GM12873 (cell line): ENCODE data around the gene VOPP1.

Source experiments
- CTCF ChIP-seq: IDR thresholded peaks from 2 replicates; pipeline ENCODE4 v1.5.1; 2012; ENCODE audit warnings: low read depth, mild to moderate bottlenecking, moderate library complexity, low read length, control low read depth; ENCODE audit not compliant: insufficient read depth; ENCODE audit errors: missing control alignments

The VOPP1 gene

GRCh38 chr7:55444786-55445185 lies 127.5 kb downstream of the VOPP1 start:
- no peak for TF ChIP-seq CTCF

GRCh38 chr7:55441774-55442522 lies 130.4 kb downstream of the VOPP1 start:
- no peak for TF ChIP-seq CTCF

DNA sequence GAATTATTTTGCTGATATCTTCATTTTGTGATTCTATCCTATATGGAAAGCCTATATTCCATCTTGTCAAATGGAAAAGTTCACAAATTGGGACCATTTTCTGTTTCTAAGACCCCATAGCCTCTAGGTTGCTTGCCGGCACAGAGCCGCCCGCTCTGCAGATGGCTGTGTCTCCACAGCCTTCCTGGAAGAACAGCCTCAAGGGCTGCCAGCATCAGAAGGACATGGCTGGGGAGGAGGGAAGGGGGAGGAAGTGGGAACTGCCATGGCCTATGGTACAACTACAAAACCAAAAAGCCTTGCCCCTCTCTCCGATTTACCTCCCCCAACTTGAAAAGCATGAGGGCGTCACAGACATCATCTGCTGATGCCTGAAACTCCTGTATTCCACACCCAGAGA lies 131.3 kb downstream of the VOPP1 start:
- TF ChIP-seq CTCF = no peak

- TF ChIP-seq CTCF = no peak
Measured at GRCh38 chr7:55440040-55440690, 132.1 kb downstream of the VOPP1 start.

DNA sequence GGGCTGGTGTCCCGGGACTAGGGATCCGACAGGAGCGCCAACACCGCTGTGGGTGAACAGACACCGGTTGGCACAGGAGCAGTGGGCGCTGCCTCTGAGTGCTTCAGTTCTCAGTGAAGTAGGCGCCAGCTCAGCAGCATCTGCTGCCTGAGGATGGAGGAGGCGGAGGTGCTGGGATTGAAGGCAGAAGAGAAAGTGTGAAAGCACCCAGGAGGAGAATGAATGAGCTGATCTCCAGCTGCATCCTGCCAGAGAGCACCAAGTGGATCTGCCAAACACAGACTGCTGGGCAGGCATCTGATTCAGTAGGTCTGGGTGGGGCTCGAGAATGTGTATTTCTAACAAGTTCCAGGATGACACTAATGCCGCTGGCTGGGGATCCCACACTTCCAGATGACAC lies 132.7 kb downstream of the VOPP1 start:
- TF ChIP-seq CTCF = no peak

GRCh38 chr7:55438757-55439525 lies 133.4 kb downstream of the VOPP1 start:
- TF ChIP-seq CTCF = no peak

- TF ChIP-seq CTCF = no peak
Measured at GRCh38 chr7:55438085-55438756, 134.1 kb downstream of the VOPP1 start.
